HepG2 (cell line): ENCODE data around the gene PCDHGC5. TPM values are rescaled to one million over a fixed set of nuclear protein-coding genes. Genes with fewer than 3 reads are reported as not detected.

Experiments used
- ATAC-seq: fragments of 200-7000 bp; cut with Tn5 transposase; 3 replicates; pipeline ENCODE4 v1.9.1; 2020; ENCODE audit warnings: mild to moderate bottlenecking, moderate library complexity
- BruUV-seq: library from RNA; stranded (reverse); fragments of 400-500 nt; replicated peaks from 2 replicates; lab custom pipeline; 2021; lab: Mats Ljungman, UMichigan
- CTCF ChIA-PET: fragments of 300-600 bp; formaldehyde crosslinking; extraction: SDS; loops from one replicate; lab custom pipeline; 2021; ENCODE audit warnings: low total read pairs, inconsistent platforms, low intra/inter-chr PET ratio; lab: Yijun Ruan, JAX
- POLR2A ChIA-PET: fragments of 350-600 bp; sonication (Branson Sonifier 250); formaldehyde crosslinking; loops from one replicate; lab custom pipeline; 2020; ENCODE audit warnings: antibody characterized with exemption, inconsistent platforms; lab: Yijun Ruan, JAX
- DNase-seq: peaks from one replicate; pipeline ENCODE4 v3.0.0-alpha.2; 2015; ENCODE audit warnings: low spot score
- FAIRE-seq: peaks from 3 replicates; lab custom pipeline; 2011; peaks lifted over from hg19 to GRCh38; lab: Jason Lieb, UNC
- H2AFZ ChIP-seq: one replicate; pipeline ENCODE4 v1.6.1; 2011; ENCODE audit warnings: low read length, inconsistent platforms
- H3K27ac ChIP-seq: fragments of 300-600 bp; 3 replicates; pipeline ENCODE4 v1.8.0; 2011; ENCODE audit warnings: mixed run types, mild to moderate bottlenecking, mixed read lengths, low read length, inconsistent platforms; ENCODE audit not compliant: insufficient read depth; ENCODE audit errors: extremely low read length
- H3K27me3 ChIP-seq, 2 experiments: fragments of 200-600 bp in 1 of 2; 2 replicates in 1 of 2; 3 replicates in 1 of 2; pipeline versions ENCODE4 v1.6.0 to v1.8.0; 2011; ENCODE audit warnings: low read length in 2 of 2, mild to moderate bottlenecking in 2 of 2, moderate library complexity in 2 of 2, inconsistent platforms in 1 of 2; ENCODE audit not compliant: insufficient read depth in 2 of 2, control insufficient read depth in 1 of 2
- H3K36me3 ChIP-seq, 2 experiments: fragments of 200-600 bp in 1 of 2; replicated peaks in 1 of 2; 2 replicates in 1 of 2; 3 replicates in 1 of 2; pipeline versions ENCODE4 v1.5.1 to v1.8.0; 2011; ENCODE audit warnings: low read length in 2 of 2, inconsistent platforms in 1 of 2; ENCODE audit not compliant: insufficient read depth in 2 of 2, control insufficient read depth in 1 of 2
- H3K4me1 ChIP-seq: 2 replicates; pipeline ENCODE4 v1.5.1; 2012; ENCODE audit warnings: low read length, inconsistent platforms; ENCODE audit not compliant: insufficient read depth
- H3K4me2 ChIP-seq: 2 replicates; pipeline ENCODE4 v1.6.0; 2011; ENCODE audit warnings: low read depth, low read length, inconsistent platforms
- H3K4me3 ChIP-seq, 3 experiments: fragments of 200-600 bp in 1 of 3; sonication (generic), shearing (Covaris generic) in 1 of 3; replicated peaks in 1 of 3; 2 replicates each; pipeline ENCODE4 v1.5.1; 2011 to 2016; ENCODE audit warnings: low read length in 3 of 3, inconsistent platforms in 2 of 3, low read depth in 2 of 3, mild to moderate bottlenecking in 2 of 3, control low read depth in 1 of 3, mixed read lengths in 1 of 3; ENCODE audit not compliant: insufficient read depth in 1 of 3
- H3K79me2 ChIP-seq: one replicate; pipeline ENCODE4 v1.6.1; 2011; ENCODE audit warnings: low read length, inconsistent platforms; ENCODE audit not compliant: insufficient read depth
- H3K9ac ChIP-seq: 2 replicates; pipeline ENCODE4 v1.6.0; 2011; ENCODE audit warnings: mild to moderate bottlenecking, low read depth, low read length, inconsistent platforms; ENCODE audit not compliant: insufficient read depth
- H3K9me3 ChIP-seq: 2 replicates; pipeline ENCODE4 v1.5.1; 2012; ENCODE audit warnings: mild to moderate bottlenecking, low read length
- H4K20me1 ChIP-seq: 2 replicates; pipeline ENCODE4 v1.6.0; 2011; ENCODE audit warnings: inconsistent platforms, mild to moderate bottlenecking, low read length, moderate library complexity; ENCODE audit not compliant: insufficient read depth
- EHMT2 ChIP-seq: fragments of 200-600 bp; sonication (generic); IDR thresholded peaks from 2 replicates; pipeline ENCODE4 v1.7.0; 2017; ENCODE audit warnings: antibody characterized with exemption, low read depth, low read length, borderline replicate concordance
- FOXA1 ChIP-seq, 2 experiments: fragments of 450-650 bp in 1 of 2; sonication (generic) in 1 of 2; formaldehyde crosslinking in 1 of 2; IDR thresholded peaks; 2 replicates each; pipeline versions ENCODE4 v1.4.0 to v1.6.1; 2016 to 2020; ENCODE audit warnings: missing genetic modification reagents in 1 of 2
- ISX ChIP-seq: sonication (generic); formaldehyde crosslinking; conservative IDR thresholded peaks from 2 replicates; pipeline ENCODE4 v1.5.0; 2020; ENCODE audit warnings: missing genetic modification reagents
- NFE2L2 ChIP-seq: fragments of 150-350 bp; IDR thresholded peaks from 2 replicates; pipeline ENCODE4 v1.6.1; 2014; ENCODE audit warnings: low read length
- POGK ChIP-seq: sonication (generic); formaldehyde crosslinking; conservative IDR thresholded peaks from 2 replicates; pipeline ENCODE4 v1.8.0; 2022; ENCODE audit warnings: mild to moderate bottlenecking, moderate library complexity, missing genetic modification reagents
- SAP130 ChIP-seq: IDR thresholded peaks from 2 replicates; pipeline ENCODE4 v1.6.1; 2016; ENCODE audit warnings: low read depth
- THYN1 ChIP-seq: sonication (generic); formaldehyde crosslinking; IDR thresholded peaks from 2 replicates; pipeline ENCODE4 v1.8.1; 2023; ENCODE audit warnings: low read depth, mild to moderate bottlenecking, moderate library complexity, missing genetic modification reagents, borderline replicate concordance
- U2AF1 ChIP-seq: fragments of 200-400 bp; formaldehyde crosslinking; optimal IDR thresholded peaks from 2 replicates; pipeline ENCODE3; 2017; ENCODE audit warnings: mild to moderate bottlenecking, low read depth, low read length
- UBTF ChIP-seq: sonication (generic); formaldehyde crosslinking; IDR thresholded peaks from 2 replicates; pipeline ENCODE4 v1.4.0; 2020; ENCODE audit warnings: mild to moderate bottlenecking, missing genetic modification reagents
- ZNF160 ChIP-seq: sonication (generic); formaldehyde crosslinking; IDR thresholded peaks from 2 replicates; pipeline ENCODE4 v1.8.0; 2022; ENCODE audit warnings: mild to moderate bottlenecking, inconsistent platforms, missing genetic modification reagents
- ZNF3 ChIP-seq: IDR thresholded peaks from 2 replicates; pipeline ENCODE4 v1.7.0; 2017; ENCODE audit warnings: inconsistent platforms
- ZNF335 ChIP-seq: sonication (generic); formaldehyde crosslinking; IDR thresholded peaks from 2 replicates; pipeline ENCODE4 v1.4.0; 2020; ENCODE audit warnings: missing genetic modification reagents
- WGBS: methylation state at CpG from one replicate; pipeline ENCODE4 v1.1.6; 2017; ENCODE audit warnings: low lambda C conversion rate; 5-methylcytosine and 5-hydroxymethylcytosine counted together
- in situ Hi-C: cut with HindIII; loops from 2 replicates; pipeline ENCODE4 v1.10.0; 2017; ENCODE audit warnings: low pct_unique_long_range_greater_than_20kb; ENCODE audit not compliant: extremely low pct_ligation_motif_present
- intact Hi-C: fragments of 100-400 bp; cut with micrococcal nuclease; formaldehyde crosslinking; loops from one replicate; pipeline ENCODE4 v1.10.0; 2022; ENCODE audit not compliant: unreplicated experiment
- polyA plus RNA-seq, 8 experiments: library from polyadenylated mRNA; depleted of rRNA in 3 of 8; stranded (reverse) in 7 of 8; unstranded in 1 of 8; fragments of >200 nt; fragmentation: Illumina TruSeq in 4 of 8; extraction: Trizol in 4 of 8; gene quantifications; 2 replicates each; pipeline versions ENCODE4 v1.2.1 to v1.2.3, GENCODE V29; 2011 to 2016; ENCODE audit warnings: low read depth in 4 of 8, missing spikeins in 1 of 8, mixed read lengths in 1 of 8; ENCODE audit not compliant: insufficient read depth in 1 of 8
- total RNA-seq, 5 experiments: library from RNA; depleted of rRNA; stranded (reverse); fragments of >200 nt; fragmentation: Illumina TruSeq; extraction: Trizol; gene quantifications; 2 replicates each; pipeline ENCODE4 v1.2.3, GENCODE V29; 2016; ENCODE audit warnings: low read depth in 1 of 5

The PCDHGC5 gene
- total and polyA plus RNA-seq, 2 of the 13 experiments (the other 11 are each of a cell fraction or from before 2014, with no cell fraction given), result 0.03 TPM; not detected in 1

- BruUV-seq, result no TSS peak
- DNase-seq (no peak), FAIRE-seq (no peak), ATAC-seq (no peak)
- 85% methylated on average over 9 of the region's 9 CpGs for WGBS
- ChIA-PET POLR2A (no interaction called here), CTCF (no interaction called here)
- H3K79me2 ChIP-seq, result no peaks in the 10 kb centered on the region
- peaks cover 2 to 11% of the 10 kb centered on the region in 2 experiments; a peak in 1 of 5 replicates for H3K36me3 ChIP-seq
- no peak for TF ChIP-seq U2AF1
- no peak for TF ChIP-seq ZNF160 (CRISPR knock-in tag)
- TF ChIP-seq FOXA1 (IDR thresholded peaks at IDR 0.05), result no peak
- TF ChIP-seq FOXA1 (CRISPR knock-in tag; IDR thresholded peaks at IDR 0.05), result no peak
- no peak for TF ChIP-seq ISX (CRISPR knock-in tag)
- H4K20me1 ChIP-seq, result no peaks in the 10 kb centered on the region
- no peaks in the 10 kb centered on the region; a peak in 1 of 5 replicates for H3K27me3 ChIP-seq
- no peak overlapping the region for H3K9ac ChIP-seq
- no peak overlapping the region for H3K4me2 ChIP-seq
- H3K9me3 ChIP-seq, result no peaks in the 10 kb centered on the region
- no peak overlapping the region for H2AFZ ChIP-seq
- H3K4me3 ChIP-seq, result no peak overlapping the region
- no peak overlapping the region for H3K27ac ChIP-seq
- in situ Hi-C loops (no loop called here), intact Hi-C loops (no loop called here)
- peaks cover 6% of the 10 kb centered on the region; the same call in 1 of the 2 replicates for H3K4me1 ChIP-seq
Observed at GRCh38 chr5:141510160-141510559, 21.3 kb downstream of the PCDHGC5 start.

DNA sequence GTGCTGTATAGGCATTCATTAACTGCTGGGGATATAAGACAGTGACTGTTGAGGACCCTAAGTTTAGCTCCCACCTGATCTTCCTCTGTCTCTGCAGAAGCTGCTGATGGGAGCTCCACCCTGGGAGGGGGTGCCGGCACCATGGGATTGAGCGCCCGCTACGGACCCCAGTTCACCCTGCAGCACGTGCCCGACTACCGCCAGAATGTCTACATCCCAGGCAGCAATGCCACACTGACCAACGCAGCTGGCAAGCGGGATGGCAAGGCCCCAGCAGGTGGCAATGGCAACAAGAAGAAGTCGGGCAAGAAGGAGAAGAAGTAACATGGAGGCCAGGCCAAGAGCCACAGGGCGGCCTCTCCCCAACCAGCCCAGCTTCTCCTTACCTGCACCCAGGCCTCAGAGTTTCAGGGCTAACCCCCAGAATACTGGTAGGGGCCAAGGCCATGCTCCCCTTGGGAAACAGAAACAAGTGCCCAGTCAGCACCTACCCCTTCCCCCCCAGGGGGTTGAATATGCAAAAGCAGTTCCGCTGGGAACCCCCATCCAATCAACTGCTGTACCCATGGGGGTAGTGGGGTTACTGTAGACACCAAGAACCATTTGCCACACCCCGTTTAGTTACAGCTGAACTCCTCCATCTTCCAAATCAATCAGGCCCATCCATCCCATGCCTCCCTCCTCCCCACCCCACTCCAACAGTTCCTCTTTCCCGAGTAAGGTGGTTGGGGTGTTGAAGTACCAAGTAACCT lies 22.1 kb downstream of the PCDHGC5 start:
- 89% methylated on average over 14 of the region's 14 CpGs for WGBS
- H3K4me3 ChIP-seq, result no peak overlapping the region
- no peak overlapping the region for H3K9ac ChIP-seq
- TF ChIP-seq ZNF335 (CRISPR knock-in tag) (no peak), SAP130 (no peak), ZNF3 (CRISPR knock-in tag) (no peak), UBTF (no peak), POGK (CRISPR knock-in tag) (no peak), THYN1 (CRISPR knock-in tag) (no peak), EHMT2 (no peak), NFE2L2 (no peak)
- no peak overlapping the region for H3K27ac ChIP-seq
- H3K36me3 ChIP-seq, result peaks cover 3 to 19% of the 10 kb centered on the region in 2 experiments; a peak in 1 of 5 replicates
- ATAC-seq (no peak), FAIRE-seq (no peak), DNase-seq (no peak)
- in situ Hi-C loops (no loop called here), intact Hi-C loops (no loop called here)
- H2AFZ ChIP-seq, result no peak overlapping the region
- no peaks in the 10 kb centered on the region for H4K20me1 ChIP-seq
- no peak overlapping the region for H3K4me2 ChIP-seq
- no peaks in the 10 kb centered on the region for H3K79me2 ChIP-seq
- POLR2A ChIA-PET, result no interaction called here
- CTCF ChIA-PET, result interaction anchor here (3.2 kb wide), 1 partner anchor 13 kb away, joined by 13 read pairs; no protein-coding TSS in a partner anchor
- BruUV-seq, result no TSS peak
- no peaks in the 10 kb centered on the region; a peak in 1 of 5 replicates for H3K27me3 ChIP-seq
- H3K9me3 ChIP-seq, result no peaks in the 10 kb centered on the region
- peaks cover 6% of the 10 kb centered on the region; the same call in 1 of the 2 replicates for H3K4me1 ChIP-seq
